ENCODE results near the gene FBXW2.
A peak's percentile ranks its signal among the peaks of the same experiment; 100 is the strongest.
"Not testable (repeated sequence)": the region's sequence is repeated elsewhere in the genome, so short reads cannot be mapped to it uniquely, and the experiment has no call there.

FBXW2 gene

GRCh38 chr9:120755044-120755443 lies 38.2 kb downstream of the FBXW2 start:
- H3K4me3 ChIP-seq, result no peak overlapping the region
- no peaks in the 10 kb centered on the region for H3K27me3 ChIP-seq (ENCODE audit: low read depth)
- in situ Hi-C loops (cut with MboI; ENCODE audit: low sequenced_read_pairs), result loop anchor here (5.0 to 10.0 kb wide), 2 partner anchors 182 to 310 kb away; no protein-coding TSS in a partner anchor
- H3K9me3 ChIP-seq, result no peaks in the 10 kb centered on the region
- H3K36me3 ChIP-seq (replicated peaks), result no peaks in the 10 kb centered on the region
- no peaks in the 10 kb centered on the region for H3K4me1 ChIP-seq
- DNase-seq (ENCODE audit: low spot score in 2 of 2), result no peak

DNA sequence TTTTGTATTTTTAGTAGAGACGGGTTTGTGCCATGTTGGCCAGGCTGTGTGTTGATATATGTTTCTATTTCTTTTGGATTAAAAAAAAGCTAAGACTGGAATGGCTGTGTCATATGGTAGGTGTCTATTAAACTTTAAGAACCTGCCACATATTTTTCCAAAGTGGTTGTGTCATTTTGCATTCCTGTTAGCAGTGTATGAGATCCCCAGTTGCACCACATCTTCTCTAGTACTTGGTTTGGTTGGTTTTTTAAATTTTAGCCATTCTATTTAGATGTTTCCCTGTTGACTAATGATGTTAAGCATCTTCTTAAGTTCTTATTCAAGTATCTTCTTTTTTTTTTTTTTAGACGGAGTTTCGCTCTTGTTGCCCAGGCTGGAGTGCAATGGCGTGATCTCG lies 42.8 kb downstream of the FBXW2 start:
- no peaks in the 10 kb centered on the region for H3K4me1 ChIP-seq
- in situ Hi-C loops (cut with MboI; ENCODE audit: low sequenced_read_pairs), result loop anchor here (10.0 kb wide), 1 partner anchor 314 kb away; no protein-coding TSS in a partner anchor
- DNase-seq (ENCODE audit: low spot score in 2 of 2), result no peak
- no peaks in the 10 kb centered on the region for H3K9me3 ChIP-seq
- no peaks in the 10 kb centered on the region for H3K36me3 ChIP-seq (replicated peaks)
- H3K4me3 ChIP-seq, result no peak overlapping the region
- no peaks in the 10 kb centered on the region for H3K27me3 ChIP-seq (ENCODE audit: low read depth)

DNA sequence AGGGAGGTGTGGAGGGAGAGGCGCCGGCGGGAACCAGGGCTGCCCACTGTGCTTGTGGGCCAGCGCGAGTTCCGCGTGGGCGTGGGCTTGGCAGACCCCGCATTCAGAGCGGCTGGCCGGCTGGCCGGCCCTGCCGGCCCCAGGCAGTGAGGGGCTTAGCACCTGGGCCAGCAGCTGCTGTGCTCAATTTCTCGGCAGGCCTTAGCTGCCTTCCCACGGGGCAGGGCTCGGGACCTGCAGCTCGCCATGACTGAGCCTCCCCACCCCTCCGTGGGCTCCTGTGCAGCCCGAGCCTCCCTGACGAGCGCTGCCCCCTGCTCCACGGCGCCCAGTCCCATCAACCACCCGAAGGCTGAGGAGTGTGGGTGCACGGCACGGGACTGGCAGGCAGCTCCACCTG lies 46.9 kb downstream of the FBXW2 start:
- H3K4me3 ChIP-seq; H3K9me3 ChIP-seq; H3K27me3 ChIP-seq (ENCODE audit: low read depth); H3K4me1 ChIP-seq; H3K36me3 ChIP-seq (replicated peaks); DNase-seq (ENCODE audit: low spot score in 2 of 2): not testable (repeated sequence)
- in situ Hi-C loops (cut with MboI; ENCODE audit: low sequenced_read_pairs), result loop anchor here (25.0 kb wide), 1 partner anchor 641 kb away; no protein-coding TSS in a partner anchor

DNA sequence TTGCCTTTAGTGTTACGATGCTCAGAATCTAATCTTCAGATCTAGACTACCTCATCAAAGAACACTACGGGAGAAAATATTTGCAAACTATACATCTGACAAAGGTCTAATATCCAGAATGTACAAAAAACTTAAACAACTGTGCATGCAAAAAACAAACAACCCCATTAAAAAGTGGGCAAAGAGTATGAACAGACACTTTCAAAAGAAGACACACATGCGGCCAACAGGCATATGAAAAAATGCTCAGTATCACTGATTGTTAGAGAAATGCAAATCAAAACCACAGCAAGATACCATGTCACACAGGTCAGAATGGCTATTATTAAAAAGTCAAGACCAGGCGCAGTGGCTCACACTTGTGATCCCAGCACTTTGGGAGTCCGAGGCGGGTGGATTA lies 47.9 kb downstream of the FBXW2 start:
- DNase-seq (ENCODE audit: low spot score in 2 of 2), result no peak
- in situ Hi-C loops (cut with MboI; ENCODE audit: low sequenced_read_pairs), result loop anchor here (25.0 kb wide), 1 partner anchor 642 kb away; no protein-coding TSS in a partner anchor
- H3K36me3 ChIP-seq (replicated peaks), result no peaks in the 10 kb centered on the region
- no peaks in the 10 kb centered on the region for H3K4me1 ChIP-seq
- no peaks in the 10 kb centered on the region for H3K9me3 ChIP-seq
- no peaks in the 10 kb centered on the region for H3K27me3 ChIP-seq (ENCODE audit: low read depth)
- no peak overlapping the region for H3K4me3 ChIP-seq

DNA sequence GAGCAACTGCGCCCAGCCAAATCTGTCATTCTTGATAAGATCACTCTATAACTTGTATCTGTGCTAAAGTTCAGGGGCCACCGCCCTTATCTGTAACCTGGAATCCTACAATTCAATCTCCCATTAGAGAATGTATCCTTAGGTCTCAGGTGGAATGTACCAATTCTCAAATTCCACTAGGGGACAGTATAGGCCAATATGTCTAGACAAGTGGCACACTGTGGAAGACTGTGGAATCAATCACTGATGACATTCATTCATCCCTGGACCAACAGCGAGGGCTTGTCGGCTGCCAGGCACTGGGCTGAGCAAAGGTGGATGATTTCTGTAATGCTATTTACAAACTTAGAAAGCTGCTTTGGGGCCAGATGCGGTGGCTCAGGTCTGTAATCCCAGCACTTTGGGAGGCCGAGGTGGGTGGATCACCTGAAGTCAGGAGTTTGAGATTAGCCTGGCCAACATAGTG lies 50.2 kb downstream of the FBXW2 start:
- Histone ChIP-seq H3K4me3 (no peak overlapping the region), H3K27me3 (ENCODE audit: low read depth) (no peaks in the 10 kb centered on the region), H3K36me3 (replicated peaks) (no peaks in the 10 kb centered on the region), H3K9me3 (no peaks in the 10 kb centered on the region), H3K4me1 (no peaks in the 10 kb centered on the region)
- in situ Hi-C loops (cut with MboI; ENCODE audit: low sequenced_read_pairs), result loop anchor here (25.0 kb wide), 1 partner anchor 644 kb away; no protein-coding TSS in a partner anchor
- peak; percentile 35 to 65 for DNase-seq (ENCODE audit: low spot score in 2 of 2)

DNA sequence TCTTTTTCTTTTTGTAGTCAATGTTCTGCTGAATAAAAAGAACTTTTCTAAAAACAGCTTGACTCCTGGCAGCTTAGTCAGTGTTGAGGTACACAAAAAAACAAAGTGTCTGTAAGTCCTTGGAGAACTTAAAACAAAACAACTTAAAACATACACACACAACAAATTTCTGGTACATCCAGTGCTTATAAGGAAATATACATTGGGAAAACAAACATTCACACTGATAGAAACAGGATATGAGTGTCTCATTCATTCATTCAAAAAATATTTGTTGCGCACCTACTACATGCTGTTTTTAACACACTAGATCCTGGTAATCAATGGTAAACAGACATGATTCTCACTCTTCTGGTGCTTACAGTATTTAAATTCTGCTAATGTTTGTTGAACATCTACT lies 51.5 kb downstream of the FBXW2 start:
- Histone ChIP-seq H3K4me3 (no peak overlapping the region), H3K9me3 (no peaks in the 10 kb centered on the region), H3K4me1 (no peaks in the 10 kb centered on the region), H3K27me3 (ENCODE audit: low read depth) (no peaks in the 10 kb centered on the region), H3K36me3 (replicated peaks) (no peaks in the 10 kb centered on the region)
- in situ Hi-C loops (cut with MboI; ENCODE audit: low sequenced_read_pairs), result loop anchor here (25.0 kb wide), 1 partner anchor 646 kb away; no protein-coding TSS in a partner anchor
- DNase-seq (ENCODE audit: low spot score in 2 of 2), result no peak

- Histone ChIP-seq H3K4me1 (no peaks in the 10 kb centered on the region), H3K36me3 (replicated peaks) (no peaks in the 10 kb centered on the region), H3K4me3 (no peak overlapping the region), H3K9me3 (no peaks in the 10 kb centered on the region), H3K27me3 (ENCODE audit: low read depth) (no peaks in the 10 kb centered on the region)
- no peak for DNase-seq (ENCODE audit: low spot score in 2 of 2)
- in situ Hi-C loops (cut with MboI; ENCODE audit: low sequenced_read_pairs), result loop anchor here (25.0 kb wide), 1 partner anchor 646 kb away; no protein-coding TSS in a partner anchor
Measured at GRCh38 chr9:120741191-120741590, 52.0 kb downstream of the FBXW2 start.

- H3K36me3 ChIP-seq (replicated peaks), result no peaks in the 10 kb centered on the region
- in situ Hi-C loops (cut with MboI; ENCODE audit: low sequenced_read_pairs), result loop anchor here (25.0 kb wide), 1 partner anchor 647 kb away; no protein-coding TSS in a partner anchor
- H3K4me3 ChIP-seq, result no peak overlapping the region
- H3K27me3 ChIP-seq (ENCODE audit: low read depth), result no peaks in the 10 kb centered on the region
- no peaks in the 10 kb centered on the region for H3K9me3 ChIP-seq
- no peaks in the 10 kb centered on the region for H3K4me1 ChIP-seq
- no peak for DNase-seq (ENCODE audit: low spot score in 2 of 2)
Measured at GRCh38 chr9:120740132-120740531, 53.1 kb downstream of the FBXW2 start.

GRCh38 chr9:120737416-120738165 lies 55.6 kb downstream of the FBXW2 start:
- Histone ChIP-seq H3K4me3 (no peak overlapping the region), H3K4me1 (no peaks in the 10 kb centered on the region), H3K9me3 (no peaks in the 10 kb centered on the region), H3K27me3 (ENCODE audit: low read depth) (no peaks in the 10 kb centered on the region), H3K36me3 (replicated peaks) (no peaks in the 10 kb centered on the region)
- no peak for DNase-seq (ENCODE audit: low spot score in 2 of 2)
- in situ Hi-C loops (cut with MboI; ENCODE audit: low sequenced_read_pairs), result loop anchor here (25.0 kb wide), 1 partner anchor 650 kb away; no protein-coding TSS in a partner anchor

GRCh38 chr9:120736881-120737280 lies 56.3 kb downstream of the FBXW2 start:
- in situ Hi-C loops (cut with MboI; ENCODE audit: low sequenced_read_pairs), result loop anchor here (25.0 kb wide), 1 partner anchor 650 kb away; no protein-coding TSS in a partner anchor

GRCh38 chr9:120735415-120736126 lies 57.6 kb downstream of the FBXW2 start:
- in situ Hi-C loops (cut with MboI; ENCODE audit: low sequenced_read_pairs), result loop anchor here (25.0 kb wide), 1 partner anchor 652 kb away; no protein-coding TSS in a partner anchor
- no peak for DNase-seq (ENCODE audit: low spot score in 2 of 2)

More at GRCh38 chr9:120736881-120737280, 56.3 kb downstream of the FBXW2 start:
- no peak for DNase-seq (ENCODE audit: low spot score in 2 of 2)
- Histone ChIP-seq H3K9me3 (no peaks in the 10 kb centered on the region), H3K4me1 (no peaks in the 10 kb centered on the region), H3K36me3 (replicated peaks) (no peaks in the 10 kb centered on the region), H3K4me3 (no peak overlapping the region), H3K27me3 (ENCODE audit: low read depth) (no peaks in the 10 kb centered on the region)

DNA sequence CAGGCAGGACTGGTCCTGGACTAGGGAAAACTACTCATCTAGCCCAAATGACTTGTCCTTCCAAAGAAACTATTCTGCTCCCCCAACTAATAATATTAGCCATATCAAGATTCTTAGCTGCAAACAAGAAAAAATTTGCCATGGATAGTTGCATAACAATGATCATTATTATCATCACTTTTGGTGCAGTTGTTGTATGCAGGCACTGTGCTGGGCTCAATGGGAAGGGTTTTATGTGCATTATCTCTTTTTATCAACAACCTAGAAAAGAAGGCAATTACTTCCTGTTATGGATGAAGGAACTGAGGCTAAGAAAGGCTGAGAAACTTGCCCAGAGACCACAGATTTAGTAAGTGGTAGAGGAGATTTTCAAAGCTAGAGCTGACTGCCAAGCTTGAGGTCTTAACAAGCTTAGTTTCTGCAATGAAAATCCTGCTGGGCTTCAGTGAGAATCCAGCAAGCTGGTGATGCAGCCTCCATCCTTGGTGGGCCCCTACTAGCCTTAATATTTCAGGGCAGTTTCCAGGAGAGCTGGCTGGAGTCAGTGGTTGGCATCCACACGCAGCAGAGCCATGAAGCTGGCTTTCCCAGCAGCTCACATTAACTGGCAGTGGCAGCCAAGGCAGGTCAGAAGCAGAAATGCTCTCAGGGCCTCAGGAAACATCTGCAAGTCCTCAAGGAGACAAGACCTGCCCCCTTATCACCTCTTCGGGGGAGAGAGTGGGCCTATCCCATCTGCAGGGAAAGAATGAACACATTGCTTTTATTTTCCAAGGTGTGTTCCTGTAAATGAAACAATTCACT lies 58.4 kb downstream of the FBXW2 start:
- Histone ChIP-seq H3K4me1 (no peaks in the 10 kb centered on the region), H3K27me3 (ENCODE audit: low read depth) (no peaks in the 10 kb centered on the region), H3K9me3 (no peaks in the 10 kb centered on the region), H3K36me3 (replicated peaks) (no peaks in the 10 kb centered on the region), H3K4me3 (no peak overlapping the region)
- in situ Hi-C loops (cut with MboI; ENCODE audit: low sequenced_read_pairs), result loop anchor here (25.0 kb wide), 1 partner anchor 652 kb away; no protein-coding TSS in a partner anchor
- DNase-seq (ENCODE audit: low spot score in 2 of 2), result no peak

More at GRCh38 chr9:120735415-120736126, 57.6 kb downstream of the FBXW2 start:
- Histone ChIP-seq H3K4me1 (no peaks in the 10 kb centered on the region), H3K4me3 (no peak overlapping the region), H3K27me3 (ENCODE audit: low read depth) (no peaks in the 10 kb centered on the region), H3K9me3 (no peaks in the 10 kb centered on the region), H3K36me3 (replicated peaks) (no peaks in the 10 kb centered on the region)

DNA sequence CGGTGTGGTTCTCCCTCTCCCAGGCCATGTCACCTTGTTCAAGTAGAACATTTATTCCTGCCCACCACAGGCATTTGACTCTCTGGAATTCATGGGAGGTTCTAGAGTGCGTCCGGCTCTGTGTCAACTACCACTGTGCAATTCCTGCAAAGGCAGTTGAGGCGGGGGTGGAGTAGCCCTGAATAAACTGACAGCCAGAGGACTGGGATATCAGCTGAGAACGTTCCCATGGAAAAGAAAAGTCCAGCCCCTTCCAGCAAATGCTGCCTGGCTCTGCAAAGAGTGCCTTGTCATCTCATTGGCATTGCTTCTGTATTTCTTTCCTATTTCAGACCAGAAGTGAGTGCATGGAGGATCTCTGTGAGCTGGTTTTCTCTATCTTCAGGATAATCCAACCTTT lies 60.0 kb downstream of the FBXW2 start:
- no peaks in the 10 kb centered on the region for H3K36me3 ChIP-seq (replicated peaks)
- H3K4me1 ChIP-seq, result no peaks in the 10 kb centered on the region
- H3K27me3 ChIP-seq (ENCODE audit: low read depth), result no peaks in the 10 kb centered on the region
- no peaks in the 10 kb centered on the region for H3K9me3 ChIP-seq
- DNase-seq (ENCODE audit: low spot score in 2 of 2), result no peak
- H3K4me3 ChIP-seq, result no peak overlapping the region
- in situ Hi-C loops (cut with MboI; ENCODE audit: low sequenced_read_pairs), result loop anchor here (25.0 kb wide), 1 partner anchor 654 kb away; no protein-coding TSS in a partner anchor
